ENCODE data around the gene PTGES. TPM values are rescaled to one million over a fixed set of nuclear protein-coding genes. Genes with fewer than 3 reads are reported as not detected.

The PTGES gene
- total and polyA plus RNA-seq, 9 of the 15 experiments (the other 6 are each of a cell fraction or from before 2014, with no cell fraction given): 0.13 TPM; not detected in 8

- TF ChIP-seq, protein P1, sequence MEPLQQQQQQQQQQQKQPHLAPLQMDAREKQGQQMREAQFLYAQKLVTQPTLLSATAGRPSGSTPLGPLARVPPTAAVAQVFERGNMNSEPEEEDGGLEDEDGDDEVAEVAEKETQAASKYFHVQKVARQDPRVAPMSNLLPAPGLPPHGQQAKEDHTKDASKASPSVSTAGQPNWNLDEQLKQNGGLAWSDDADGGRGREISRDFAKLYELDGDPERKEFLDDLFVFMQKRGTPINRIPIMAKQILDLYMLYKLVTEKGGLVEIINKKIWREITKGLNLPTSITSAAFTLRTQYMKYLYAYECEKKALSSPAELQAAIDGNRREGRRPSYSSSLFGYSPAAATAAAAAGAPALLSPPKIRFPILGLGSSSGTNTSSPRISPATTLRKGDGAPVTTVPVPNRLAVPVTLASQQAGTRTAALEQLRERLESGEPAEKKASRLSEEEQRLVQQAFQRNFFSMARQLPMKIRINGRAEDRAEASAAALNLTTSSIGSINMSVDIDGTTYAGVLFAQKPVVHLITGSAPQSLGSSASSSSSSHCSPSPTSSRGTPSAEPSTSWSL (CRISPR knock-in tag; IDR thresholded peaks at IDR 0.05; ENCODE audit: borderline replicate concordance): no peak
- TF ChIP-seq, protein P2, sequence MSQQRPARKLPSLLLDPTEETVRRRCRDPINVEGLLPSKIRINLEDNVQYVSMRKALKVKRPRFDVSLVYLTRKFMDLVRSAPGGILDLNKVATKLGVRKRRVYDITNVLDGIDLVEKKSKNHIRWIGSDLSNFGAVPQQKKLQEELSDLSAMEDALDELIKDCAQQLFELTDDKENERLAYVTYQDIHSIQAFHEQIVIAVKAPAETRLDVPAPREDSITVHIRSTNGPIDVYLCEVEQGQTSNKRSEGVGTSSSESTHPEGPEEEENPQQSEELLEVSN (IDR thresholded peaks at IDR 0.05; ENCODE audit: borderline replicate concordance in 1 of 2, extremely low read depth in 1 of 2, insufficient read depth in 1 of 2, insufficient read length in 1 of 2, low read depth in 1 of 2, low read length in 1 of 2, poor library complexity in 1 of 2, severe bottlenecking in 1 of 2): no peak
- TF ChIP-seq RBM15 (IDR thresholded peaks at IDR 0.05; ENCODE audit: insufficient read depth, low read length) (no peak), PHF8 (IDR thresholded peaks at IDR 0.05; ENCODE audit: borderline replicate concordance, low read length) (no peak), SMARCB1 (IDR thresholded peaks at IDR 0.05; ENCODE audit: insufficient read length, low read depth) (no peak), ZNF778 (CRISPR knock-in tag; IDR thresholded peaks at IDR 0.05) (no peak)
- TF ChIP-seq, protein P3, sequence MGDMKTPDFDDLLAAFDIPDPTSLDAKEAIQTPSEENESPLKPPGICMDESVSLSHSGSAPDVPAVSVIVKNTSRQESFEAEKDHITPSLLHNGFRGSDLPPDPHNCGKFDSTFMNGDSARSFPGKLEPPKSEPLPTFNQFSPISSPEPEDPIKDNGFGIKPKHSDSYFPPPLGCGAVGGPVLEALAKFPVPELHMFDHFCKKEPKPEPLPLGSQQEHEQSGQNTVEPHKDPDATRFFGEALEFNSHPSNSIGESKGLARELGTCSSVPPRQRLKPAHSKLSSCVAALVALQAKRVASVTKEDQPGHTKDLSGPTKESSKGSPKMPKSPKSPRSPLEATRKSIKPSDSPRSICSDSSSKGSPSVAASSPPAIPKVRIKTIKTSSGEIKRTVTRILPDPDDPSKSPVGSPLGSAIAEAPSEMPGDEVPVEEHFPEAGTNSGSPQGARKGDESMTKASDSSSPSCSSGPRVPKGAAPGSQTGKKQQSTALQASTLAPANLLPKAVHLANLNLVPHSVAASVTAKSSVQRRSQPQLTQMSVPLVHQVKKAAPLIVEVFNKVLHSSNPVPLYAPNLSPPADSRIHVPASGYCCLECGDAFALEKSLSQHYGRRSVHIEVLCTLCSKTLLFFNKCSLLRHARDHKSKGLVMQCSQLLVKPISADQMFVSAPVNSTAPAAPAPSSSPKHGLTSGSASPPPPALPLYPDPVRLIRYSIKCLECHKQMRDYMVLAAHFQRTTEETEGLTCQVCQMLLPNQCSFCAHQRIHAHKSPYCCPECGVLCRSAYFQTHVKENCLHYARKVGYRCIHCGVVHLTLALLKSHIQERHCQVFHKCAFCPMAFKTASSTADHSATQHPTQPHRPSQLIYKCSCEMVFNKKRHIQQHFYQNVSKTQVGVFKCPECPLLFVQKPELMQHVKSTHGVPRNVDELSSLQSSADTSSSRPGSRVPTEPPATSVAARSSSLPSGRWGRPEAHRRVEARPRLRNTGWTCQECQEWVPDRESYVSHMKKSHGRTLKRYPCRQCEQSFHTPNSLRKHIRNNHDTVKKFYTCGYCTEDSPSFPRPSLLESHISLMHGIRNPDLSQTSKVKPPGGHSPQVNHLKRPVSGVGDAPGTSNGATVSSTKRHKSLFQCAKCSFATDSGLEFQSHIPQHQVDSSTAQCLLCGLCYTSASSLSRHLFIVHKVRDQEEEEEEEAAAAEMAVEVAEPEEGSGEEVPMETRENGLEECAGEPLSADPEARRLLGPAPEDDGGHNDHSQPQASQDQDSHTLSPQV (IDR thresholded peaks at IDR 0.05): no peak
- TF ChIP-seq, protein P4, sequence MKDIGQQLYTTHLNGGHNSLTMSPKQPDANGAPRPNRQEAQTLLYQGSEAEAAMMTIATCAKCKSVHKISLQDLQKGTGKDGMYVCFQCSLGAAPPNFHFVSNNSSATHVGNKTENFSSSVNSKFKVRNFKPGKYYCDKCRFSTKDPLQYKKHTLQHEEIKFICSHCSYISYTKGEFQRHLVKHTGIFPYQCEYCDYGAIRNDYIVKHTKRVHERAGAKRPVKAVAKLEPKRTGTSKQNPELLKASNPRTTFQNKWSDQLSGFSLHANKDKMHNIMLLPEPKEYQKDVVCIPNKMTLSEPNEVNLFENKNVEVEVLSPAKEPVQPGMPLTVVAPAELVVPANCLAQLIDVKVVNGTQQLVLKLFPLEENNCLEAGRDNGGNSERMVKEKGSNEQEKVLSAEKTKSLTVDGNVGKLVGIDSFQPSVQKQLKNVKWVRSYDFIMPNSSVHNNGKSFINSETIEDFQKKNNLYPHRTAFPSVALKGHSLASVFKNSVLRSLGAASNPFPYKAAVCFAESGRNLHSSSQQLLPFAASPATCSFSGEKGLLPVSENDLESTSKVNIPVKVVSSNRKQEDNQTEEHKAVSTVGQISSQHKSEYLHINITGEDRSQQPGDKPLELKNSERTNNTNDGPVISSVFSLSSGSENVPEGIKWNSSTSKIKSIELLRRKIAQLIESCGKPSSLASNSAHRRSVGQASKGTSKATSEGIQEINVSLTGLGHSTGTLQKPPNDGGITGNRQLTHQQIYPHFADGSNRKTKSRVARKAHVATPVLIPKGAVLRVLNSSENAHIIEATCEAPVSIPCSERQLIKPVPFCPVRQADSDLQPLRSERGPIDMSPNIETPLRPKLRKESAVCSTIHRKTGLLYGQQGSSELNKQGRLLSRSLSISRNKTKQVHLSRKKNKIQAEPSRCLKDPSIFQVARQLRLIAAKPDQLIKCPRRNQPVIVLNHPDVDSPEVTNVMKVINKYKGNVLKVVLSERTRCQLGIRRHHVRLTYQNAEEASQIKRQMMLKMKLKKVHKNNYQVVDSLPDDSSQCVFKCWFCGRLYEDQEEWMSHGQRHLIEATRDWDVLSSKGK (CRISPR knock-in tag; IDR thresholded peaks at IDR 0.05): no peak
Measured at GRCh38 chr9:129720865-129721545, 31.8 kb downstream of the PTGES start (continued).
